ENCODE measurements around the gene LYRM2.

Gene LYRM2

GRCh38 chr6:89612121-89612520, 26.4 kb downstream of the LYRM2 start:
- Histone ChIP-seq H3K4me2 (ENCODE audit: low read length) (no peak overlapping the region), H3K9me3 (ENCODE audit: insufficient read depth, low read length) (no peaks in the 10 kb centered on the region), H3K36me3 (replicated peaks; ENCODE audit: low read depth, low read length) (no peaks in the 10 kb centered on the region), H3K27ac (ENCODE audit: low read length) (no peak overlapping the region), H3K27me3 (ENCODE audit: low read depth, low read length) (no peaks in the 10 kb centered on the region), H3K9ac (ENCODE audit: low read length) (no peak overlapping the region), H3K79me2 (ENCODE audit: low read length) (no peaks in the 10 kb centered on the region), H3K4me1 (ENCODE audit: low read length) (no peaks in the 10 kb centered on the region), H4K20me1 (ENCODE audit: insufficient read depth, low read length) (no peaks in the 10 kb centered on the region), H3K4me3 (ENCODE audit: low read length) (no peak overlapping the region), H2AFZ (ENCODE audit: low read depth, low read length) (no peak overlapping the region)
- TF ChIP-seq EZH2phosphoT487 (IDR thresholded peaks at IDR 0.05; ENCODE audit: low read depth) = no peak

GRCh38 chr6:89611666-89612065, 26.9 kb downstream of the LYRM2 start:
- no peaks in the 10 kb centered on the region for H3K9me3 ChIP-seq (ENCODE audit: insufficient read depth, low read length)
- H3K36me3 ChIP-seq (replicated peaks; ENCODE audit: low read depth, low read length) = no peaks in the 10 kb centered on the region
- H3K4me2 ChIP-seq (ENCODE audit: low read length) = no peak overlapping the region
- H3K79me2 ChIP-seq (ENCODE audit: low read length) = no peaks in the 10 kb centered on the region
- no peaks in the 10 kb centered on the region for H3K4me1 ChIP-seq (ENCODE audit: low read length)
- no peak overlapping the region for H2AFZ ChIP-seq (ENCODE audit: low read depth, low read length)
- no peak overlapping the region for H3K4me3 ChIP-seq (ENCODE audit: low read length)
- no peak for TF ChIP-seq EZH2phosphoT487 (IDR thresholded peaks at IDR 0.05; ENCODE audit: low read depth)
- no peak for TF ChIP-seq CTCF (IDR thresholded peaks at IDR 0.05; ENCODE audit: low read depth, low read length)
- no peaks in the 10 kb centered on the region for H4K20me1 ChIP-seq (ENCODE audit: insufficient read depth, low read length)
- no peak overlapping the region for H3K27ac ChIP-seq (ENCODE audit: low read length)
- H3K9ac ChIP-seq (ENCODE audit: low read length) = no peak overlapping the region
- H3K27me3 ChIP-seq (ENCODE audit: low read depth, low read length) = no peaks in the 10 kb centered on the region

GRCh38 chr6:89610149-89610642, 28.4 kb downstream of the LYRM2 start:
- no peaks in the 10 kb centered on the region for H3K4me1 ChIP-seq (ENCODE audit: low read length)
- no peaks in the 10 kb centered on the region for H3K27me3 ChIP-seq (ENCODE audit: low read depth, low read length)
- TF ChIP-seq CTCF (IDR thresholded peaks at IDR 0.05; ENCODE audit: low read depth, low read length) = peak; percentile 74
- TF ChIP-seq EZH2phosphoT487 (IDR thresholded peaks at IDR 0.05; ENCODE audit: low read depth) = no peak
- H3K9ac ChIP-seq (ENCODE audit: low read length) = no peak overlapping the region
- no peaks in the 10 kb centered on the region for H3K36me3 ChIP-seq (replicated peaks; ENCODE audit: low read depth, low read length)
- no peak overlapping the region for H3K4me3 ChIP-seq (ENCODE audit: low read length)
- no peak overlapping the region for H3K27ac ChIP-seq (ENCODE audit: low read length)
- H2AFZ ChIP-seq (ENCODE audit: low read depth, low read length) = no peak overlapping the region
- no peaks in the 10 kb centered on the region for H3K9me3 ChIP-seq (ENCODE audit: insufficient read depth, low read length)
- no peaks in the 10 kb centered on the region for H4K20me1 ChIP-seq (ENCODE audit: insufficient read depth, low read length)
- no peaks in the 10 kb centered on the region for H3K79me2 ChIP-seq (ENCODE audit: low read length)
- no peak overlapping the region for H3K4me2 ChIP-seq (ENCODE audit: low read length)

- TF ChIP-seq CTCF (IDR thresholded peaks at IDR 0.05; ENCODE audit: low read depth, low read length) (no peak), EZH2phosphoT487 (IDR thresholded peaks at IDR 0.05; ENCODE audit: low read depth) (no peak)
- H3K4me1 ChIP-seq (ENCODE audit: low read length) = no peaks in the 10 kb centered on the region
- H3K9ac ChIP-seq (ENCODE audit: low read length) = no peak overlapping the region
- H3K79me2 ChIP-seq (ENCODE audit: low read length) = no peaks in the 10 kb centered on the region
- no peaks in the 10 kb centered on the region for H3K27me3 ChIP-seq (ENCODE audit: low read depth, low read length)
- H3K9me3 ChIP-seq (ENCODE audit: insufficient read depth, low read length) = no peaks in the 10 kb centered on the region
- no peaks in the 10 kb centered on the region for H3K36me3 ChIP-seq (replicated peaks; ENCODE audit: low read depth, low read length)
- no peaks in the 10 kb centered on the region for H4K20me1 ChIP-seq (ENCODE audit: insufficient read depth, low read length)
- H3K4me3 ChIP-seq (ENCODE audit: low read length) = no peak overlapping the region
- H2AFZ ChIP-seq (ENCODE audit: low read depth, low read length) = no peak overlapping the region
- no peak overlapping the region for H3K4me2 ChIP-seq (ENCODE audit: low read length)
- no peak overlapping the region for H3K27ac ChIP-seq (ENCODE audit: low read length)
Measured at GRCh38 chr6:89605861-89606260, 32.7 kb downstream of the LYRM2 start.

GRCh38 chr6:89604653-89605052, 33.9 kb downstream of the LYRM2 start:
- H2AFZ ChIP-seq (ENCODE audit: low read depth, low read length) = no peak overlapping the region
- no peaks in the 10 kb centered on the region for H3K36me3 ChIP-seq (replicated peaks; ENCODE audit: low read depth, low read length)
- H3K4me2 ChIP-seq (ENCODE audit: low read length) = no peak overlapping the region
- no peaks in the 10 kb centered on the region for H3K27me3 ChIP-seq (ENCODE audit: low read depth, low read length)
- H3K4me3 ChIP-seq (ENCODE audit: low read length) = no peak overlapping the region
- H3K79me2 ChIP-seq (ENCODE audit: low read length) = no peaks in the 10 kb centered on the region
- no peaks in the 10 kb centered on the region for H3K9me3 ChIP-seq (ENCODE audit: insufficient read depth, low read length)
- no peaks in the 10 kb centered on the region for H3K4me1 ChIP-seq (ENCODE audit: low read length)
- TF ChIP-seq CTCF (IDR thresholded peaks at IDR 0.05; ENCODE audit: low read depth, low read length) (no peak), EZH2phosphoT487 (IDR thresholded peaks at IDR 0.05; ENCODE audit: low read depth) (no peak)
- H3K9ac ChIP-seq (ENCODE audit: low read length) = no peak overlapping the region
- no peak overlapping the region for H3K27ac ChIP-seq (ENCODE audit: low read length)
- H4K20me1 ChIP-seq (ENCODE audit: insufficient read depth, low read length) = no peaks in the 10 kb centered on the region
